GM12891 (cell line): ENCODE results near the gene SPRED1.

Experiments
- POLR2A ChIP-seq: IDR thresholded peaks from 2 replicates; pipeline ENCODE4 v1.6.1; 2011; ENCODE audit warnings: low read depth, low read length, control low read depth
- POLR2AphosphoS5 ChIP-seq: IDR thresholded peaks from 2 replicates; pipeline ENCODE4 v1.6.1; 2011; ENCODE audit warnings: low read depth, low read length, control low read depth

- no peak for TF ChIP-seq POLR2A
- no peak for TF ChIP-seq POLR2AphosphoS5
Measured at GRCh38 chr15:38304481-38304880, 51.8 kb downstream of the SPRED1 start.
